Kidney (tissue), 22 donors: Measurements from ENCODE around the gene ARID3A. TPM values are rescaled to one million over a fixed set of nuclear protein-coding genes. Genes with fewer than 3 reads are reported as not detected.
A peak's percentile ranks its signal among the peaks of the same experiment; 100 is the strongest.
"Not testable (repeated sequence)": the region's sequence is repeated elsewhere in the genome, so short reads cannot be mapped to it uniquely, and the experiment has no call there.

Experiments used
- DNase-seq, 5 donors: peaks; one replicate each; pipeline ENCODE4 v3.0.0-alpha.2; 2013 to 2020
- FAIRE-seq: peaks from 2 replicates; lab custom pipeline; 2012; peaks lifted over from hg19 to GRCh38; lab: Jason Lieb, UNC
- H3K27ac ChIP-seq, 2 donors: one replicate each; pipeline ENCODE4 v1.7.0; 2013; ENCODE audit warnings: low read depth in 2 of 2, low read length in 2 of 2, inconsistent platforms in 1 of 2
- H3K27me3 ChIP-seq: one replicate; pipeline ENCODE4 v1.7.1; 2013; ENCODE audit warnings: low read length, inconsistent platforms; ENCODE audit not compliant: control insufficient read depth, insufficient read depth
- H3K36me3 ChIP-seq, 3 donors: one replicate each; pipeline versions ENCODE4 v1.7.0 to v1.7.1; 2013; ENCODE audit warnings: low read length in 3 of 3, control low read depth in 1 of 3, inconsistent platforms in 1 of 3; ENCODE audit not compliant: insufficient read depth in 3 of 3, control insufficient read depth in 2 of 3
- H3K4me1 ChIP-seq, 3 donors: one replicate each; pipeline versions ENCODE4 v1.7.0 to v1.7.1; 2013; ENCODE audit warnings: low read length in 3 of 3, inconsistent platforms in 1 of 3, low read depth in 1 of 3; ENCODE audit not compliant: control insufficient read depth in 2 of 3, insufficient read depth in 2 of 3
- H3K4me3 ChIP-seq, 3 donors: one replicate each; pipeline versions ENCODE4 v1.7.0 to v1.8.1; 2013; ENCODE audit warnings: low read length in 3 of 3, control low read depth in 1 of 3, inconsistent platforms in 1 of 3
- H3K9ac ChIP-seq, 3 donors: one replicate each; pipeline versions ENCODE4 v1.7.0 to v1.7.1; 2013; ENCODE audit warnings: low read length in 3 of 3, control low read depth in 1 of 3, inconsistent platforms in 1 of 3
- H3K9me3 ChIP-seq, 3 donors: one replicate each; pipeline versions ENCODE4 v1.7.0 to v1.7.1; 2013; ENCODE audit warnings: low read length in 3 of 3, control low read depth in 1 of 3, inconsistent platforms in 1 of 3; ENCODE audit not compliant: control insufficient read depth in 2 of 3, insufficient read depth in 1 of 3
- intact Hi-C: fragments of 100-400 bp; cut with DNase I; formaldehyde crosslinking; loops from one replicate; pipeline ENCODE4 v1.11.1; 2022
- long read RNA-seq, 10 donors: library from polyadenylated mRNA in 1 of 10; unstranded in 1 of 10; transcript quantifications; one replicate each; pipeline ENCODE4 v2.0.0 and lab custom pipeline, GENCODE V29; 2021 to 2026
- polyA plus RNA-seq: library from polyadenylated mRNA; stranded (reverse); fragments of 350-450 nt; fragmentation: Illumina TruSeq; extraction: RNeasy Lipid Tissue Mini Kit (QIAGEN cat#74804); gene quantifications from one replicate; pipeline ENCODE4 v1.2.3, GENCODE V29; 2014; ENCODE audit warnings: low read depth, low replicate concordance; ENCODE audit not compliant: insufficient read depth
- total RNA-seq: library from RNA; stranded (reverse); fragmentation: NEBNext Ultra II Directional; extraction: Animal tissue kit (Norgen Biotek cat#: 25700); gene quantifications from one replicate; pipeline ENCODE4 v1.2.1, GENCODE V29; 2021
- TF ChIP-seq, protein P1 (sequence below): IDR thresholded peaks from 3 replicates; pipeline ENCODE4 v1.5.1; 2012; ENCODE audit warnings: mild to moderate bottlenecking, moderate library complexity, borderline replicate concordance; ENCODE audit not compliant: insufficient read depth; ENCODE audit errors: extremely low read depth
- donor health status: control.
- donor health status: control.
- donor health status: control.
- donor health status: control.
- donor health status: control.
- donor health status: DM: yes; HTN: yes; CAD: no.
- donor health status: Normal renal cell carcinoma (clear cell type).

ARID3A gene
- total RNA-seq, result 16.9 TPM
- polyA plus RNA-seq, result 5.6 TPM
- long read RNA-seq, donor 1, full-length matches to known transcripts, result 2 of 2 reads
- long read RNA-seq, donor 1, partial matches to known transcripts, result 0 of 2 reads
- long read RNA-seq, donor 1, other reads (novel, unspliced or antisense), result 0 of 2 reads
- long read RNA-seq, donor 2, partial matches to known transcripts, result 0 of 1 reads
- long read RNA-seq, donor 2, other reads (novel, unspliced or antisense), result 0 of 1 reads
- long read RNA-seq, donor 3, full-length matches to known transcripts, result 2 of 2 reads
- long read RNA-seq, donor 3, partial matches to known transcripts, result 0 of 2 reads
- long read RNA-seq, donor 3, other reads (novel, unspliced or antisense), result 0 of 2 reads
- long read RNA-seq, donor 4, full-length matches to known transcripts, result 3 of 9 reads
- long read RNA-seq, donor 4, partial matches to known transcripts, result 0 of 9 reads
- long read RNA-seq, donor 4, other reads (novel, unspliced or antisense), result 6 of 9 reads
- long read RNA-seq, donor 5, result 0 reads
- long read RNA-seq, donor 6, result 0 reads
- long read RNA-seq, donor 7, partial matches to known transcripts, result 2 of 22 reads
- long read RNA-seq, donor 7, other reads (novel, unspliced or antisense), result 20 of 22 reads
- long read RNA-seq, donor 8, result 0 reads
- long read RNA-seq, donor 9, partial matches to known transcripts, result 0 of 1 reads
- long read RNA-seq, donor 9, other reads (novel, unspliced or antisense), result 0 of 1 reads
- long read RNA-seq, donor 10, full-length matches to known transcripts, result 1 of 1 reads
- long read RNA-seq, donor 10, partial matches to known transcripts, result 0 of 1 reads
- long read RNA-seq, donor 10, other reads (novel, unspliced or antisense), result 0 of 1 reads

GRCh38 chr19:925526-926322, at the start of gene ARID3A:
Gene ARID3A, plus strand, starts transcription at chr19:926035. Its CDS starts 3,494 bp downstream, at chr19:929529.
- DNase-seq (peak; percentile 90 to 95 (median 93)), FAIRE-seq (no peak)
- Histone ChIP-seq H3K9me3 (no peaks in the 10 kb centered on the region), H3K27ac (peak within 1 kb of the TSS; percentile 74 to 84), H3K36me3 (no peaks in the 10 kb centered on the region), H3K9ac (peak within 1 kb of the TSS; percentile 15 to 82 (median 77)), H3K4me3 (peak within 1 kb of the TSS; percentile 41 to 78 (median 69)), H3K4me1 (peaks cover 0 to 5% (median 0%) of the 10 kb centered on the region in 3 donors), H3K27me3 (peaks cover 2% of the 10 kb centered on the region)
- intact Hi-C loops, result loop anchor here (5.0 kb wide), 1 partner anchor 57 kb away; the partner anchor contains the start of gene WDR18
- TF ChIP-seq, protein P1, sequence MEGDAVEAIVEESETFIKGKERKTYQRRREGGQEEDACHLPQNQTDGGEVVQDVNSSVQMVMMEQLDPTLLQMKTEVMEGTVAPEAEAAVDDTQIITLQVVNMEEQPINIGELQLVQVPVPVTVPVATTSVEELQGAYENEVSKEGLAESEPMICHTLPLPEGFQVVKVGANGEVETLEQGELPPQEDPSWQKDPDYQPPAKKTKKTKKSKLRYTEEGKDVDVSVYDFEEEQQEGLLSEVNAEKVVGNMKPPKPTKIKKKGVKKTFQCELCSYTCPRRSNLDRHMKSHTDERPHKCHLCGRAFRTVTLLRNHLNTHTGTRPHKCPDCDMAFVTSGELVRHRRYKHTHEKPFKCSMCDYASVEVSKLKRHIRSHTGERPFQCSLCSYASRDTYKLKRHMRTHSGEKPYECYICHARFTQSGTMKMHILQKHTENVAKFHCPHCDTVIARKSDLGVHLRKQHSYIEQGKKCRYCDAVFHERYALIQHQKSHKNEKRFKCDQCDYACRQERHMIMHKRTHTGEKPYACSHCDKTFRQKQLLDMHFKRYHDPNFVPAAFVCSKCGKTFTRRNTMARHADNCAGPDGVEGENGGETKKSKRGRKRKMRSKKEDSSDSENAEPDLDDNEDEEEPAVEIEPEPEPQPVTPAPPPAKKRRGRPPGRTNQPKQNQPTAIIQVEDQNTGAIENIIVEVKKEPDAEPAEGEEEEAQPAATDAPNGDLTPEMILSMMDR, result peak; percentile 16

DNA sequence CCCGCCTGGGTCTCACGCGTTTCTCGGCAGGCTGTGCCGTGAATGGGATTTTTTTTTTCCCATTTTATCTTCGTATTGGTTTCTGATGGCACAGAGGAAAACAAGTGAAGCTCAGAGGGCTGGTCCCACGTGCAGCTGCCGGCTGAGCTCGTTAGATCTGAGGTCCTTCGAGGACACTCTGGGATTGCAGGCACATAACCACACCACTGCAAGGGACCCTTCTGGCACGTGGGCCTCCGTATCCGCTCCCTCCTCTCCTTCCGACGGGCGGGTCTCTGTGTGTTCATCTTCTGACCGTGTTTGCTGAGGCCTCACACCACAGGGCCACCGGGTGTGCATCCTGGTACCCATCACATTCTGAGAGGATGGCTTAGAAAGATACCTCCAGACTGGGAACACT, 49.7 kb upstream of the ARID3A start:
- FAIRE-seq (no peak), DNase-seq (no peak)
- no peaks in the 10 kb centered on the region for H3K27me3 ChIP-seq
- intact Hi-C loops, result no loop called here
- no peaks in the 10 kb centered on the region for H3K9me3 ChIP-seq
- peaks cover 0 to 4% (median 0%) of the 10 kb centered on the region in 3 donors for H3K4me1 ChIP-seq
- no peak overlapping the region for H3K27ac ChIP-seq
- H3K9ac ChIP-seq, result no peak overlapping the region
- peaks cover 0 to 14% (median 2%) of the 10 kb centered on the region in 3 donors for H3K36me3 ChIP-seq
- TF ChIP-seq, protein P1, result no peak
- H3K4me3 ChIP-seq, result no peak overlapping the region

- Histone ChIP-seq H3K27me3 (no peaks in the 10 kb centered on the region), H3K4me1 (peaks cover 0 to 3% (median 0%) of the 10 kb centered on the region in 3 donors), H3K9ac (no peak overlapping the region), H3K36me3 (peaks cover 2 to 18% (median 2%) of the 10 kb centered on the region in 3 donors), H3K27ac (no peak overlapping the region), H3K9me3 (no peaks in the 10 kb centered on the region), H3K4me3 (no peak overlapping the region)
- DNase-seq (no peak), FAIRE-seq (no peak)
- intact Hi-C loops, result no loop called here
- TF ChIP-seq, protein P1, result no peak
These were observed 49.0 kb upstream of the ARID3A start for GRCh38 chr19:876780-877314.

GRCh38 chr19:877992-878660, 47.7 kb upstream of the ARID3A start:
- H3K27ac ChIP-seq, intact Hi-C loops, H3K4me1 ChIP-seq, H3K4me3 ChIP-seq, H3K9ac ChIP-seq, H3K9me3 ChIP-seq, H3K27me3 ChIP-seq, FAIRE-seq: not testable (repeated sequence)
- peak in 1 of 5 donors; percentile 86 for DNase-seq
- H3K36me3 ChIP-seq, result peaks cover 2 to 18% (median 2%) of the 10 kb centered on the region in 3 donors
